Measurements from ENCODE around the gene AKT3.

DNA sequence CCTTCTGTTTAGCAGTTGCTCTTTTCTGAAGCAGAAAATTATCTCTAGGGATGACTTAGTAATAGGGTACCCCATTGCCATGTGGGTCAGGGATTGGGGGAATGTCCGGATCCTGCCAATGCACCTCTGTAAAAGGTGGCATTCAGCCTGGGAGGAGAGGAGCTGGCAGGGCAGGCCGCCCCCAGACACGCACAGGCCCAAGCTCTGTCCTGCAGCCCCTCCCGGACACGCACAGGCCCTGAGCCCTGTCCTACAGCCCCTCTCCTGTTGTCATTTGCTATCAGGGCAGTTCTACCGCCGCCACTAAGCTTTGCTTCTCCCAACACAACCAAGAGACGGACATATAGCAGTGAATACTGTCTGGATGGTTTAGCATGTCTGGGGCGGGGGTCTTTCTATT, 375.1 kb downstream of the AKT3 start:
- no peak for TF ChIP-seq POLR2A (IDR thresholded peaks at IDR 0.05)
- TF ChIP-seq, protein P1, sequence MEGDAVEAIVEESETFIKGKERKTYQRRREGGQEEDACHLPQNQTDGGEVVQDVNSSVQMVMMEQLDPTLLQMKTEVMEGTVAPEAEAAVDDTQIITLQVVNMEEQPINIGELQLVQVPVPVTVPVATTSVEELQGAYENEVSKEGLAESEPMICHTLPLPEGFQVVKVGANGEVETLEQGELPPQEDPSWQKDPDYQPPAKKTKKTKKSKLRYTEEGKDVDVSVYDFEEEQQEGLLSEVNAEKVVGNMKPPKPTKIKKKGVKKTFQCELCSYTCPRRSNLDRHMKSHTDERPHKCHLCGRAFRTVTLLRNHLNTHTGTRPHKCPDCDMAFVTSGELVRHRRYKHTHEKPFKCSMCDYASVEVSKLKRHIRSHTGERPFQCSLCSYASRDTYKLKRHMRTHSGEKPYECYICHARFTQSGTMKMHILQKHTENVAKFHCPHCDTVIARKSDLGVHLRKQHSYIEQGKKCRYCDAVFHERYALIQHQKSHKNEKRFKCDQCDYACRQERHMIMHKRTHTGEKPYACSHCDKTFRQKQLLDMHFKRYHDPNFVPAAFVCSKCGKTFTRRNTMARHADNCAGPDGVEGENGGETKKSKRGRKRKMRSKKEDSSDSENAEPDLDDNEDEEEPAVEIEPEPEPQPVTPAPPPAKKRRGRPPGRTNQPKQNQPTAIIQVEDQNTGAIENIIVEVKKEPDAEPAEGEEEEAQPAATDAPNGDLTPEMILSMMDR (IDR thresholded peaks at IDR 0.05): no peak

All from heart left ventricle (tissue), 13 donors.